H9 (cell line): ENCODE measurements around the gene RBMS3. TPM values are rescaled to one million over a fixed set of nuclear protein-coding genes. Genes with fewer than 3 reads are reported as not detected.

Experiments used
- DNase-seq: peaks from one replicate; pipeline ENCODE4 v3.0.0-alpha.2; 2017
- H2AFZ ChIP-seq: one replicate; pipeline ENCODE4 v1.6.1; 2013; ENCODE audit warnings: mild to moderate bottlenecking, low read length, control low read depth, moderate library complexity
- H2AK5ac ChIP-seq: 2 replicates; pipeline ENCODE4 v1.6.1; 2013; ENCODE audit warnings: low read length, control low read depth, mixed read lengths; ENCODE audit not compliant: insufficient read length
- H2BK120ac ChIP-seq: one replicate; pipeline ENCODE4 v1.6.1; 2013; ENCODE audit warnings: low read depth, mild to moderate bottlenecking, low read length, control low read depth, inconsistent platforms; ENCODE audit not compliant: poor library complexity, severe bottlenecking
- H2BK12ac ChIP-seq: 2 replicates; pipeline ENCODE4 v1.6.1; 2013; ENCODE audit warnings: low read length, control low read depth, mixed read lengths, low read depth; ENCODE audit not compliant: insufficient read length
- H2BK15ac ChIP-seq: 2 replicates; pipeline ENCODE4 v1.6.1; 2013; ENCODE audit warnings: low read depth, low read length, control low read depth
- H2BK20ac ChIP-seq: one replicate; pipeline ENCODE4 v1.6.1; 2013; ENCODE audit warnings: low read depth, mild to moderate bottlenecking, low read length, control low read depth, inconsistent platforms; ENCODE audit not compliant: poor library complexity, severe bottlenecking
- H2BK5ac ChIP-seq: 2 replicates; pipeline ENCODE4 v1.6.1; 2013; ENCODE audit warnings: low read length, control low read depth, mixed read lengths; ENCODE audit not compliant: insufficient read length
- H3K14ac ChIP-seq: 2 replicates; pipeline ENCODE4 v1.6.1; 2013; ENCODE audit warnings: low read length, control low read depth; ENCODE audit not compliant: insufficient read depth
- H3K18ac ChIP-seq: 2 replicates; pipeline ENCODE4 v1.6.1; 2013; ENCODE audit warnings: low read depth, mild to moderate bottlenecking, mixed read lengths, low read length, control low read depth; ENCODE audit not compliant: insufficient read length
- H3K23ac ChIP-seq: 2 replicates; pipeline ENCODE4 v1.6.1; 2013; ENCODE audit warnings: low read length, control low read depth, mixed read lengths, low read depth; ENCODE audit not compliant: insufficient read length
- H3K23me2 ChIP-seq: 2 replicates; pipeline ENCODE4 v1.6.1; 2013; ENCODE audit warnings: low read depth, mild to moderate bottlenecking, mixed read lengths, low read length, control low read depth; ENCODE audit not compliant: insufficient read length, poor library complexity, severe bottlenecking
- H3K27ac ChIP-seq: 2 replicates; pipeline ENCODE4 v1.5.1; 2013; ENCODE audit warnings: low read length, control low read depth, mixed read lengths, low read depth; ENCODE audit not compliant: insufficient read length
- H3K27me3 ChIP-seq: 2 replicates; pipeline ENCODE4 v1.6.1; 2013; ENCODE audit warnings: low read length, control low read depth, inconsistent platforms; ENCODE audit not compliant: insufficient read depth
- H3K4ac ChIP-seq: 2 replicates; pipeline ENCODE4 v1.6.1; 2013; ENCODE audit warnings: low read depth, mild to moderate bottlenecking, control low read depth, inconsistent platforms, low read length, moderate library complexity
- H3K4me1 ChIP-seq: 2 replicates; pipeline ENCODE4 v1.6.1; 2013; ENCODE audit warnings: low read length, control low read depth, inconsistent platforms; ENCODE audit not compliant: insufficient read depth
- H3K4me2 ChIP-seq: 2 replicates; pipeline ENCODE4 v1.6.1; 2013; ENCODE audit warnings: low read length, control low read depth, mixed read lengths; ENCODE audit not compliant: insufficient read length, insufficient read depth
- H3K56ac ChIP-seq: 2 replicates; pipeline ENCODE4 v1.6.1; 2013; ENCODE audit warnings: low read depth, mild to moderate bottlenecking, mixed read lengths, low read length, control low read depth; ENCODE audit not compliant: insufficient read length
- H3K79me1 ChIP-seq: 2 replicates; pipeline ENCODE4 v1.6.1; 2013; ENCODE audit warnings: low read depth, mild to moderate bottlenecking, moderate library complexity, low read length, control low read depth, inconsistent platforms; ENCODE audit not compliant: insufficient read depth, poor library complexity, severe bottlenecking
- H3K79me2 ChIP-seq: 2 replicates; pipeline ENCODE4 v1.6.1; 2013; ENCODE audit warnings: low read length, control low read depth, inconsistent platforms; ENCODE audit not compliant: insufficient read depth
- H3K9ac ChIP-seq: 2 replicates; pipeline ENCODE4 v1.6.1; 2013; ENCODE audit warnings: low read length, control low read depth, mixed read lengths; ENCODE audit not compliant: insufficient read length; ENCODE audit errors: extremely low read depth
- H3K9me3 ChIP-seq: one replicate; pipeline ENCODE4 v1.6.1; 2013; ENCODE audit warnings: low read depth, low read length, inconsistent platforms; ENCODE audit not compliant: control insufficient read depth
- H3T11ph ChIP-seq: one replicate; pipeline ENCODE4 v1.6.1; 2013; ENCODE audit warnings: mild to moderate bottlenecking, low read length, control low read depth, inconsistent platforms
- H4K20me1 ChIP-seq: one replicate; pipeline ENCODE4 v1.6.1; 2013; ENCODE audit not compliant: control insufficient read depth, insufficient read length, insufficient read depth
- H4K5ac ChIP-seq: 2 replicates; pipeline ENCODE4 v1.6.1; 2013; ENCODE audit warnings: low read depth, mild to moderate bottlenecking, mixed read lengths, low read length, control low read depth; ENCODE audit not compliant: insufficient read length
- H4K8ac ChIP-seq: replicated peaks from 2 replicates; pipeline ENCODE4 v1.6.1; 2013; ENCODE audit warnings: low read length, control low read depth, mixed read lengths, low read depth; ENCODE audit not compliant: insufficient read length
- H4K91ac ChIP-seq: 2 replicates; pipeline ENCODE4 v1.6.1; 2013; ENCODE audit warnings: low read depth, mild to moderate bottlenecking, moderate library complexity, mixed read lengths, low read length, control low read depth; ENCODE audit not compliant: insufficient read length
- H3K27ac Mint-ChIP-seq, 3 experiments: 2 replicates in 2 of 3; 3 replicates in 1 of 3; pipeline ENCODE4 v1.8.0; 2020 to 2021; ENCODE audit warnings: mixed read lengths in 3 of 3, mild to moderate bottlenecking in 1 of 3, moderate library complexity in 1 of 3
- H3K27me3 Mint-ChIP-seq: 2 replicates; pipeline ENCODE4 v1.8.0; 2021; ENCODE audit warnings: low read depth, mild to moderate bottlenecking, moderate library complexity, mixed read lengths
- H3K36me3 Mint-ChIP-seq, 3 experiments: 2 replicates in 2 of 3; 3 replicates in 1 of 3; pipeline ENCODE4 v1.8.0; 2020 to 2021; ENCODE audit warnings: low read depth in 3 of 3, mixed read lengths in 3 of 3; ENCODE audit not compliant: insufficient read depth in 1 of 3
- H3K4me1 Mint-ChIP-seq, 2 experiments: 2 replicates each; pipeline ENCODE4 v1.8.0; 2020; ENCODE audit warnings: mixed read lengths in 2 of 2
- H3K4me3 Mint-ChIP-seq, 2 experiments: 2 replicates in 1 of 2; 3 replicates in 1 of 2; pipeline ENCODE4 v1.8.0; 2020 to 2021; ENCODE audit warnings: mild to moderate bottlenecking in 2 of 2, mixed read lengths in 2 of 2, moderate library complexity in 1 of 2
- H3K9me3 Mint-ChIP-seq, 2 experiments: 2 replicates in 1 of 2; 3 replicates in 1 of 2; pipeline ENCODE4 v1.8.0; 2020; ENCODE audit warnings: mild to moderate bottlenecking in 2 of 2, mixed read lengths in 2 of 2, moderate library complexity in 1 of 2
- CTCF ChIP-seq: fragments of 200-600 bp; sonication (generic); conservative IDR thresholded peaks from 3 replicates; pipeline ENCODE4 v1.8.0; 2021; ENCODE audit warnings: antibody characterized with exemption, mild to moderate bottlenecking
- WGBS: extraction: QIAGEN DNeasy Blood & Tissue Kit; methylation state at CpG from one replicate; pipeline ENCODE4 v1.1.7; 2013; ENCODE audit warnings: missing lambda C conversion rate, low lambda C conversion rate, mixed read lengths; ENCODE audit not compliant: insufficient read length; ENCODE audit errors: extremely low coverage; 5-methylcytosine and 5-hydroxymethylcytosine counted together
- total RNA-seq: library from RNA; stranded (reverse); gene quantifications from 2 replicates; pipeline ENCODE4 v1.2.1, GENCODE V29; 2021

RBMS3 gene
- total RNA-seq, 1 experiment from 2014 or later = 8.1 TPM

- Histone ChIP-seq H3K4me2 (no peak overlapping the region), H3K18ac (no peak overlapping the region), H3K79me1 (no peaks in the 10 kb centered on the region), H2AK5ac (no peak overlapping the region), H3K23ac (no peak overlapping the region), H4K8ac (no peak overlapping the region), H3K9ac (no peak overlapping the region), H3K14ac (no peak overlapping the region), H2BK5ac (no peak overlapping the region), H3K56ac (no peak overlapping the region), H2BK12ac (no peak overlapping the region), H3K23me2 (no peaks in the 10 kb centered on the region), H3K4me1 (no peaks in the 10 kb centered on the region), H2BK120ac (no peak overlapping the region), H2BK20ac (no peak overlapping the region), H4K20me1 (no peaks in the 10 kb centered on the region), H4K91ac (no peak overlapping the region), H2BK15ac (no peak overlapping the region), H3K79me2 (no peaks in the 10 kb centered on the region), H3K27me3 (no peaks in the 10 kb centered on the region), H3T11ph (no peak overlapping the region), H2AFZ (no peak overlapping the region), H3K9me3 (no peaks in the 10 kb centered on the region), H4K5ac (no peak overlapping the region), H3K27ac (no peak overlapping the region), H3K4ac (no peak overlapping the region)
- no peak overlapping the region for H3K27ac Mint-ChIP-seq
- H3K4me3 Mint-ChIP-seq = no peak overlapping the region
- no peaks in the 10 kb centered on the region for H3K9me3 Mint-ChIP-seq
- H3K4me1 Mint-ChIP-seq = no peaks in the 10 kb centered on the region
- TF ChIP-seq CTCF = no peak
- H3K27me3 Mint-ChIP-seq = no peaks in the 10 kb centered on the region
- no peaks in the 10 kb centered on the region for H3K36me3 Mint-ChIP-seq
- WGBS = no CpG with 5 or more reads among the region's 3 CpGs
- DNase-seq = no peak
Observed at GRCh38 chr3:29585368-29585767, 304.5 kb downstream of the RBMS3 start.
